ENCODE results near the gene KATNIP. TPM values are rescaled to one million over a fixed set of nuclear protein-coding genes. Genes with fewer than 3 reads are reported as not detected.

KATNIP gene
- total and polyA plus RNA-seq, 2 of the 13 experiments (the other 11 are each of a cell fraction or from before 2014, with no cell fraction given): 9.7 to 12.0 TPM

DNA sequence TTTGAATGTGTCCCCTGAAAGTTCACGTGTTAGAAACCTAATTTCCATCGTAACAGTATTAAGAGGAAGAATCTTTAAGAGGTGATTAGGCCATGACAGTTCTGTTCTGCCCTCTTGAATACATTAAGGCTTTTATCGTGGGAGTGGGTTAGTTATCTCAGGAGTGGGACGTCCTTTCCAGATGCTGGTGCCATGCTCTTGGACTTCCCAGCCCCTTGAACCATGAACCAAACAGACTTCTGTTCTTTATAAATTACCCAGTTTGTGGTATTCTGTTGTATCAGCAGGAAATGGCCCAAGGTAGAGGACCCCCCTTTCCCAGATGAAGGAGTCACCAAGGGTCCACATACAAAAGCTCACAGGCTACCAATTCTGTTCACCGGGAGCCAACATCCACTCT, 10.3 kb upstream of the KATNIP start (continued):
- no peak for TF ChIP-seq ARID2 (CRISPR knock-in tag; IDR thresholded peaks at IDR 0.05; ENCODE audit: borderline replicate concordance)
- no peak for TF ChIP-seq U2AF2 (IDR thresholded peaks at IDR 0.05; ENCODE audit: low read depth, low read length)

DNA sequence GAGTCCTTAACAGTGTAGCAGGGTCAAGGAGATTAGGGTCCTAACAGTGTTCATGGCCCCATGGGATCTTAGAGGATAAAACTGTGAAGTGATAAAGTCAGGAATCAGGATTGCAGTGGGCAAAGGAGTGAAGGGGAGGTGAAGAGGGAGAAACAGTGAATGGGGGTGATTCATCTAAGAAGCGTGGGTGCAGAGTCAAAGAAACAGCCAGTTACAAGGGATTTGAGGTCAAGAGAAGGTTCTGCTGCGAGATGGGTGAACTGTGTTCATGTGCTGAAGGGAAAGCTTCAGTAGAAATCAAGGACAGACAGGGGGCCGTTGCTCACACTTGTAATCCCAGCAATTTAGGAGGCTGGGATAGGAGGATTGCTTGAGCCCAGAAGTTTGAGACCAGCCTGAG, 6.1 kb upstream of the KATNIP start:
- TF ChIP-seq ZNF891 (CRISPR knock-in tag; IDR thresholded peaks at IDR 0.05): no peak
- POLR2A ChIA-PET: no interaction called here
- in situ Hi-C loops (cut with HindIII; ENCODE audit: extremely low pct_ligation_motif_present, low pct_unique_long_range_greater_than_20kb) (no loop called here), intact Hi-C loops (cut with micrococcal nuclease; ENCODE audit: unreplicated experiment) (no loop called here)
- DNase-seq (ENCODE audit: low spot score): no peak
- H3K27ac ChIP-seq (ENCODE audit: extremely low read length, insufficient read depth, low read length): no peak overlapping the region
- ATAC-seq: no peak
- H2AFZ ChIP-seq (ENCODE audit: low read length): no peak overlapping the region
- peaks cover 48 to 72% of the 10 kb centered on the region in 2 experiments for H3K36me3 ChIP-seq (replicated peaks in 1 of 2; ENCODE audit: control insufficient read depth in 1 of 2, insufficient read depth in 2 of 2, low read length in 2 of 2)
- no peaks in the 10 kb centered on the region; a peak in 1 of 5 replicates for H3K27me3 ChIP-seq (ENCODE audit: control insufficient read depth in 1 of 2, insufficient read depth in 2 of 2, low read length in 2 of 2)
- H3K9ac ChIP-seq (ENCODE audit: insufficient read depth, low read depth, low read length): no peak overlapping the region
- 94% methylated on average over 3 of the region's 3 CpGs for WGBS (ENCODE audit: low lambda C conversion rate)
- H4K20me1 ChIP-seq (ENCODE audit: insufficient read depth, low read length): peaks cover 13% of the 10 kb centered on the region
- peaks cover 20% of the 10 kb centered on the region for H3K79me2 ChIP-seq (ENCODE audit: insufficient read depth, low read length)
- CTCF ChIA-PET (ENCODE audit: low intra/inter-chr PET ratio, low total read pairs): no interaction called here
- H3K9me3 ChIP-seq (ENCODE audit: low read length): no peaks in the 10 kb centered on the region
- BruUV-seq (replicated peaks): no TSS peak
- H3K4me1 ChIP-seq (ENCODE audit: insufficient read depth, low read length): peaks cover 22% of the 10 kb centered on the region
- FAIRE-seq: no peak
- no peak overlapping the region for H3K4me3 ChIP-seq (replicated peaks in 1 of 3; ENCODE audit: insufficient read depth in 1 of 3, low read depth in 2 of 3, low read length in 3 of 3)
- no peak overlapping the region for H3K4me2 ChIP-seq (ENCODE audit: low read depth, low read length)

DNA sequence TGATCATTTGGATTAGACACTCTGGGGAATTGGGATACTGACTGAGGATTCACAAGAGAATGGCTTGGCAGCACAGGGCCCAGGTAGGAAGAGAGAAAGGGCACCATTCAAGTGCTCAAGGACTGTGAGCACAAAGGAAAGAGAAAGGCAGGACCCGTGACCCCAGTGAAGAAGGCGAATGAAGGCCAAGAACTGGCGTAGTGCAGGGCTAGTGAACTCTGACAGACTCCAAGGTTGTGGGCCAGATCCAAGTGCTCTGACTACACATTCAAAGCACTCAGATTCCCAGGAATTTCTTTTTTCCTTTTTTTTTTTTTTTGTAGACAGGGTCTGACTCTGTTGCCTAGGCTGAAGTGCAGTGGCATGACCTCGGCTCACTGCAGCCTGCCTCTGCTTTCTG, 5.3 kb upstream of the KATNIP start:
- no peak for ATAC-seq
- no peak overlapping the region for H3K4me2 ChIP-seq (ENCODE audit: low read depth, low read length)
- H3K79me2 ChIP-seq (ENCODE audit: insufficient read depth, low read length): peaks cover 26% of the 10 kb centered on the region
- intact Hi-C loops (cut with micrococcal nuclease; ENCODE audit: unreplicated experiment): no loop called here
- H3K4me1 ChIP-seq (ENCODE audit: insufficient read depth, low read length): peaks cover 23% of the 10 kb centered on the region
- no peak for FAIRE-seq
- no peaks in the 10 kb centered on the region; a peak in 1 of 5 replicates for H3K27me3 ChIP-seq (ENCODE audit: control insufficient read depth in 1 of 2, insufficient read depth in 2 of 2, low read length in 2 of 2)
- no peak overlapping the region for H3K9ac ChIP-seq (ENCODE audit: insufficient read depth, low read depth, low read length)
- H2AFZ ChIP-seq (ENCODE audit: low read length): no peak overlapping the region
- CTCF ChIA-PET (ENCODE audit: low intra/inter-chr PET ratio, low total read pairs): no interaction called here
- H3K9me3 ChIP-seq (ENCODE audit: low read length): no peaks in the 10 kb centered on the region
- WGBS (ENCODE audit: low lambda C conversion rate): 97% methylated on average over 4 of the region's 4 CpGs
- no TSS peak for BruUV-seq (replicated peaks)
- no peak overlapping the region for H3K4me3 ChIP-seq (replicated peaks in 1 of 3; ENCODE audit: insufficient read depth in 1 of 3, low read depth in 2 of 3, low read length in 3 of 3)
- no peak overlapping the region for H3K27ac ChIP-seq (ENCODE audit: extremely low read length, insufficient read depth, low read length)
- peaks cover 42 to 63% of the 10 kb centered on the region in 2 experiments for H3K36me3 ChIP-seq (replicated peaks in 1 of 2; ENCODE audit: control insufficient read depth in 1 of 2, insufficient read depth in 2 of 2, low read length in 2 of 2)
- in situ Hi-C loops (cut with HindIII; ENCODE audit: extremely low pct_ligation_motif_present, low pct_unique_long_range_greater_than_20kb): no loop called here
- DNase-seq (ENCODE audit: low spot score): no peak
- H4K20me1 ChIP-seq (ENCODE audit: insufficient read depth, low read length): peaks cover 13% of the 10 kb centered on the region
- POLR2A ChIA-PET: no interaction called here
- TF ChIP-seq RFXAP (CRISPR knock-in tag; IDR thresholded peaks at IDR 0.05; ENCODE audit: borderline replicate concordance) (no peak), ZNF256 (CRISPR knock-in tag; conservative IDR thresholded peaks at IDR 0.05) (no peak), ZFP82 (CRISPR knock-in tag; IDR thresholded peaks at IDR 0.05; ENCODE audit: borderline replicate concordance) (no peak), GLI4 (CRISPR knock-in tag; IDR thresholded peaks at IDR 0.05; ENCODE audit: borderline replicate concordance) (no peak), MAFG (CRISPR knock-in tag; IDR thresholded peaks at IDR 0.05) (no peak), CEBPB (IDR thresholded peaks at IDR 0.05; ENCODE audit: borderline replicate concordance, low read depth, low read length) (no peak), SOX5 (CRISPR knock-in tag; IDR thresholded peaks at IDR 0.05; ENCODE audit: borderline replicate concordance) (no peak), HNRNPLL (IDR thresholded peaks at IDR 0.05; ENCODE audit: low read depth, low read length, poor library complexity, severe bottlenecking) (no peak)
- TF ChIP-seq, protein P1, sequence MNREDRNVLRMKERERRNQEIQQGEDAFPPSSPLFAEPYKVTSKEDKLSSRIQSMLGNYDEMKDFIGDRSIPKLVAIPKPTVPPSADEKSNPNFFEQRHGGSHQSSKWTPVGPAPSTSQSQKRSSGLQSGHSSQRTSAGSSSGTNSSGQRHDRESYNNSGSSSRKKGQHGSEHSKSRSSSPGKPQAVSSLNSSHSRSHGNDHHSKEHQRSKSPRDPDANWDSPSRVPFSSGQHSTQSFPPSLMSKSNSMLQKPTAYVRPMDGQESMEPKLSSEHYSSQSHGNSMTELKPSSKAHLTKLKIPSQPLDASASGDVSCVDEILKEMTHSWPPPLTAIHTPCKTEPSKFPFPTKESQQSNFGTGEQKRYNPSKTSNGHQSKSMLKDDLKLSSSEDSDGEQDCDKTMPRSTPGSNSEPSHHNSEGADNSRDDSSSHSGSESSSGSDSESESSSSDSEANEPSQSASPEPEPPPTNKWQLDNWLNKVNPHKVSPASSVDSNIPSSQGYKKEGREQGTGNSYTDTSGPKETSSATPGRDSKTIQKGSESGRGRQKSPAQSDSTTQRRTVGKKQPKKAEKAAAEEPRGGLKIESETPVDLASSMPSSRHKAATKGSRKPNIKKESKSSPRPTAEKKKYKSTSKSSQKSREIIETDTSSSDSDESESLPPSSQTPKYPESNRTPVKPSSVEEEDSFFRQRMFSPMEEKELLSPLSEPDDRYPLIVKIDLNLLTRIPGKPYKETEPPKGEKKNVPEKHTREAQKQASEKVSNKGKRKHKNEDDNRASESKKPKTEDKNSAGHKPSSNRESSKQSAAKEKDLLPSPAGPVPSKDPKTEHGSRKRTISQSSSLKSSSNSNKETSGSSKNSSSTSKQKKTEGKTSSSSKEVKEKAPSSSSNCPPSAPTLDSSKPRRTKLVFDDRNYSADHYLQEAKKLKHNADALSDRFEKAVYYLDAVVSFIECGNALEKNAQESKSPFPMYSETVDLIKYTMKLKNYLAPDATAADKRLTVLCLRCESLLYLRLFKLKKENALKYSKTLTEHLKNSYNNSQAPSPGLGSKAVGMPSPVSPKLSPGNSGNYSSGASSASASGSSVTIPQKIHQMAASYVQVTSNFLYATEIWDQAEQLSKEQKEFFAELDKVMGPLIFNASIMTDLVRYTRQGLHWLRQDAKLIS (CRISPR knock-in tag; IDR thresholded peaks at IDR 0.05): no peak
- TF ChIP-seq, protein P2, sequence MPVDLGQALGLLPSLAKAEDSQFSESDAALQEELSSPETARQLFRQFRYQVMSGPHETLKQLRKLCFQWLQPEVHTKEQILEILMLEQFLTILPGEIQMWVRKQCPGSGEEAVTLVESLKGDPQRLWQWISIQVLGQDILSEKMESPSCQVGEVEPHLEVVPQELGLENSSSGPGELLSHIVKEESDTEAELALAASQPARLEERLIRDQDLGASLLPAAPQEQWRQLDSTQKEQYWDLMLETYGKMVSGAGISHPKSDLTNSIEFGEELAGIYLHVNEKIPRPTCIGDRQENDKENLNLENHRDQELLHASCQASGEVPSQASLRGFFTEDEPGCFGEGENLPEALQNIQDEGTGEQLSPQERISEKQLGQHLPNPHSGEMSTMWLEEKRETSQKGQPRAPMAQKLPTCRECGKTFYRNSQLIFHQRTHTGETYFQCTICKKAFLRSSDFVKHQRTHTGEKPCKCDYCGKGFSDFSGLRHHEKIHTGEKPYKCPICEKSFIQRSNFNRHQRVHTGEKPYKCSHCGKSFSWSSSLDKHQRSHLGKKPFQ (CRISPR knock-in tag; IDR thresholded peaks at IDR 0.05; ENCODE audit: insufficient replicate concordance): no peak

Data from HepG2 (cell line).